Inferior parietal cortex (tissue), 1 donor: ENCODE measurements around the gene ZCCHC4.

ENCODE experiments used
- DNase-seq: peaks from one replicate; pipeline ENCODE4 v3.0.0-alpha.2; 2016; ENCODE audit errors: extremely low spot score

The ZCCHC4 gene, protein sequence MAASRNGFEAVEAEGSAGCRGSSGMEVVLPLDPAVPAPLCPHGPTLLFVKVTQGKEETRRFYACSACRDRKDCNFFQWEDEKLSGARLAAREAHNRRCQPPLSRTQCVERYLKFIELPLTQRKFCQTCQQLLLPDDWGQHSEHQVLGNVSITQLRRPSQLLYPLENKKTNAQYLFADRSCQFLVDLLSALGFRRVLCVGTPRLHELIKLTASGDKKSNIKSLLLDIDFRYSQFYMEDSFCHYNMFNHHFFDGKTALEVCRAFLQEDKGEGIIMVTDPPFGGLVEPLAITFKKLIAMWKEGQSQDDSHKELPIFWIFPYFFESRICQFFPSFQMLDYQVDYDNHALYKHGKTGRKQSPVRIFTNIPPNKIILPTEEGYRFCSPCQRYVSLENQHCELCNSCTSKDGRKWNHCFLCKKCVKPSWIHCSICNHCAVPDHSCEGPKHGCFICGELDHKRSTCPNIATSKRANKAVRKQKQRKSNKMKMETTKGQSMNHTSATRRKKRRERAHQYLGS

DNA sequence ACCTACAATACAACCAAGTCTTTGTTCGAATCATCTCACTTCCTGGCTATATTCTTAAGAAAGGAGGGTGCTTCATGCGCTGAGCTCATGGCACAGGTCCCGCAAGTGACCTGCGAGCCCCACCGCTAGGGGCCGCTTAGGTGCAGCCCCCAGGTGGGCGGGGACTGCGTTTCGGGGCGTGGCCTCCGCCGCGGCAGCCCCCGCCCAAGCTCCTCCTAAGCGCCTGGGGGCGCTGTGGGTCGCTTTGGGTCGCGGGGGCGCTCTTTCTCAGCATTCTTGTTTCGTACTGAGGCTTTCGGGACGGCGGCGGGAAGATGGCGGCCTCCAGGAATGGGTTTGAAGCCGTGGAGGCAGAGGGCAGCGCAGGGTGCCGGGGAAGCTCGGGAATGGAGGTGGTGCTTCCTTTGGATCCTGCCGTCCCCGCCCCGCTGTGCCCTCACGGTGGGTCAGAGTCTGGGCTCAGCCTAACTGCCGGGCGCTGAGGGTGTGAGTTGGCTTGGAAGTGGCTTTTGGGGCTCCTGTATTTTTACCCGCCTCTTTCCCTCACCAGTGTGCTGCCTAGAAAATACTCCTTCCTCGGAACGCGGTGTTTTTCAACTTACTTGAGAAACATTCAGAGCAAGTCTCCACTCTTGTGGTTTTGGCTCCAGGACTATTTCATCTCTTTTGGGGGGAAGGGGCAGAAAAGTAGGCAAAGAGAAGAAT, at the start of gene ZCCHC4:
ZCCHC4 (plus strand) TSS at position 279 of the 705 bp plus-strand sequence; CDS start at position 315, 36 bp downstream.
- peak; percentile 95 for DNase-seq

GRCh38 chr4:25271866-25272265, 40.7 kb upstream of the ZCCHC4 start:
- DNase-seq = no peak

GRCh38 chr4:25280210-25280609, 32.4 kb upstream of the ZCCHC4 start:
- DNase-seq = no peak

DNA sequence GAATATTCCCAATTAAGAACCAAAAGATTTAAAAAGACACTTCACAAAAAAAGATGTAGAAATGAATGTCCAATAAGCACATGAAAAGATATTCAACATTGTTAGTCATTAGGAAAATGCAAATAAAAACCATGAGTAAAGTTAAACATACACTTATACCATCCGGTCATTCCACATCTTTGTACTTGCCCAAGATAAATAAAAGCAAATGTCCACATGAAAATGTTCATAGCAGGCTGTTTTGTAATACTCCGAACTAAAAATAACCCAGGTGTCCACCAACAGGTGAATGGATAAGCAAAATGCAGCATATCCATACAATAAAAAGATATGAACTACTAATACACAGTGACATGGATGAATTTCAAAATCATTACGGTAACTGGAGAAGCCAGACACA, 28.6 kb upstream of the ZCCHC4 start:
- no peak for DNase-seq

- DNase-seq = no peak
Measured at GRCh38 chr4:25284466-25284865, 28.1 kb upstream of the ZCCHC4 start.

- DNase-seq = no peak
Measured at GRCh38 chr4:25290490-25291067, 22.0 kb upstream of the ZCCHC4 start.

- DNase-seq = no peak
Measured at GRCh38 chr4:25291158-25291733, 21.3 kb upstream of the ZCCHC4 start.

GRCh38 chr4:25297528-25298242, 14.9 kb upstream of the ZCCHC4 start:
- DNase-seq = no peak

- DNase-seq = no peak
Measured at GRCh38 chr4:25299476-25300203, 12.9 kb upstream of the ZCCHC4 start.

DNA sequence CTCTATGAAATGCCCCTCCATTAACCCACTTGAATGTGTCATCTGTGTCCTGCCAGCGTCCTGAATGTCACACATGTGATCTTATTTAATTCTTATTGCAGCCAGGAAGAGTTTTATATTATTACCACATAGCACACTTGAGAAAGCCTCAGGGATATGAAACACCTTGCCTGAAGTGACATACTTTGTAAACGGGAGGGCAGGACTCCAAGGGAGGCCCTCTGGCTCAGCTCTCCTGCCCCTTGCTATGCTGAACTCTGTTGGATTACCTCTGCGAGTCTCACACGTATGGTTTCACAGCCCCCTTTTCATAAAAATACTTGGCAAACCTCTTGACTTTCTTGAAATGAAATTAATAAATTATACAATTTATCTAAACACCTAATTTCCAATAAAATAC, 11.1 kb upstream of the ZCCHC4 start:
- no peak for DNase-seq

GRCh38 chr4:25302626-25303025, 9.9 kb upstream of the ZCCHC4 start:
- no peak for DNase-seq

DNA sequence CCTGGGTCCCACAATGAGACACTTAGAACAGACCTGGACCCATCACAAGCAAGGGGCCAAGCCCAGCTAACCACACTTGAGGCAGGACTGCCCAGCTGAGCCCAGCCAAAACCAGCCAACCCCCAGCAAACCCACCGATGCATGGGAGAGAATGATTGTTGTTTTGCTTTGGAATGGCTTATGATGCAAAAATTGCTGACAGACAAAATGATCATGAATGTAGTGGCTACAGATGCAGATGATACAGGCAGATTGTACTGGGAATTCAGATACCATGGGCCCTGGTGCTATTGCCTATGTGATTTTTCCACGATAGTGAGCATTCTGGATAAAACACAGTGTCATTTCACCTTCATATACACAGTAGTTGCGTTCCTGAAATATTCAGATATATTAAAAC, 9.0 kb upstream of the ZCCHC4 start:
- no peak for DNase-seq

DNA sequence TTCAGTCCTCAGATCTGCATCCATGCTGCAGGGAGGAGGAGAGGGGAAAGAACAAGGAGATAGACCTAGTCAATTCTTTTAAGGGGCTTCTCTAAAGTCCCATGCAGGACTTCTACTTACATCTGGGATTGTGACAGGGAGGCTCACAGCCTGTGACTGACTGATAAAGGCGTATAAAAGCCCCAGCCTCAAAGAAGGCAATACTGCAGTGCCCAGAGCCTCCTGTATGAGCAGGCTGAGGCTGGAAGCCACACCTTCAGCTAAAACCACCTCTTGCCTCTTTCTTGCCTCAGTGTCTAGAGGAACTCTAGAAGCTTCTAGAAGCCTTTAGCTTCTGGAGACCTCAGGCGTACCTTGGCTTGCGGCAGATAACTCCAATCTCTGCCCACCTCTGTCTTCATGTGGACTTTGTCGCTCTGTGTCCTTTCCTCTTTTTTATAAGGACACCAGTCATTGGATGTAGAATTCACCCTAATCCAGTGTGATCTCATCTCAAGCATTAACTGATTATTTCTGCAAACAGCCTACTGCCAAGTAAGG, 6.0 kb upstream of the ZCCHC4 start:
- no peak for DNase-seq

GRCh38 chr4:25307596-25307995, 5.0 kb upstream of the ZCCHC4 start:
- peak; percentile 20 for DNase-seq

- DNase-seq = no peak
Measured at GRCh38 chr4:25308306-25308705, 4.3 kb upstream of the ZCCHC4 start.

DNA sequence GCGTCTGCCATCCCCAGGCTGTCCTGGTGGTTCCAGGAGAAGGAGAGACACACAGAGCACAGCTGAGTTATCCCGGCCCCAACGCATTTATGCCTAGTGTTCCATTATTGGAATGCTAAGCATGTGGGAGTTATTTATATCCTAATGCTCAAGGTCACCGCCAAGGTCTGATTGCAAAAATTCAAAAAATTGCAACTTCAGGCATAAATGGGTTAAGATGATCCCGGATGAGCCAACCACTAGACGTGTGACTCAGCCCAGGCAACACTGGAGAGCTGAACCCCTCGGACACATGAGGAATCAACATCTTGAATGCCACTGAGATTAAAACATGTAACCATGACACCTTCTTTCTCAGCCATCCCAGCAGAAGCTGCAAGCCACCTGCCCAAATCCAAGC, 3.8 kb upstream of the ZCCHC4 start:
- DNase-seq = no peak

DNA sequence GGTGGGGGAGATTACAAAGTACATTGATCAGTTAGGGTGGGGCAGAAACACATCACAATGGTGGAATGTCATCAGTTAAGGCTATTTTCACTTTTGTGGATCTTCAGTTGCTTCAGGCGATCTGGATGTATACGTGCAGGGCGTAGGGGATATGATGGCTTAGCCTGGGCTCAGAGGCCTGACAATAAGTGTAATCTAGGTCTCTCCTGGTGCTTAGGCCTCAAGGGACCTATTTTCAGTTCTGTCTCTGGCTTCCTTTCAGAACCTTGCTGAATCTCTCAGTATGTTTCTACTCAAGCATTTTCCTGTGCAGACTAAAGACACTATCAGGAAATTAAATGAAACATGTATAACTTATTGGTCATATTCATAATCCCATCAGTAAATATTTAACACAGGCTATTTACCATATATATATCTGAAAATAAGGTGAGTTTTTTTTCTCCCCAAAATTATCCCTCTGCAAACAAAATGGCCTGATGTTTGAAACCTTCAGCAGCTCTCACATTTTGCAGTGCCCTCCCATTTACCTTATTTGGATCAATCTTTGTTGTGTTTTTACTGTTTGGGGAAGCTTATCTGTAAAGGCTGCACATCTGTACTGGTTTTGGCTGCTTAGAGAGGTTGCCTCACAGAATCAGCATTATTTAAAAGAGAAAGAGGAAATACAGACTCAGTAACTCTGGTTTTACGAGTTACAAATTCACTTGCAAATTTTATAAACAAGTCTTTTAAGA, 2.3 kb upstream of the ZCCHC4 start:
- no peak for DNase-seq

- peak; percentile 7 for DNase-seq
Measured at GRCh38 chr4:25310803-25311166, 1.8 kb upstream of the ZCCHC4 start.

DNA sequence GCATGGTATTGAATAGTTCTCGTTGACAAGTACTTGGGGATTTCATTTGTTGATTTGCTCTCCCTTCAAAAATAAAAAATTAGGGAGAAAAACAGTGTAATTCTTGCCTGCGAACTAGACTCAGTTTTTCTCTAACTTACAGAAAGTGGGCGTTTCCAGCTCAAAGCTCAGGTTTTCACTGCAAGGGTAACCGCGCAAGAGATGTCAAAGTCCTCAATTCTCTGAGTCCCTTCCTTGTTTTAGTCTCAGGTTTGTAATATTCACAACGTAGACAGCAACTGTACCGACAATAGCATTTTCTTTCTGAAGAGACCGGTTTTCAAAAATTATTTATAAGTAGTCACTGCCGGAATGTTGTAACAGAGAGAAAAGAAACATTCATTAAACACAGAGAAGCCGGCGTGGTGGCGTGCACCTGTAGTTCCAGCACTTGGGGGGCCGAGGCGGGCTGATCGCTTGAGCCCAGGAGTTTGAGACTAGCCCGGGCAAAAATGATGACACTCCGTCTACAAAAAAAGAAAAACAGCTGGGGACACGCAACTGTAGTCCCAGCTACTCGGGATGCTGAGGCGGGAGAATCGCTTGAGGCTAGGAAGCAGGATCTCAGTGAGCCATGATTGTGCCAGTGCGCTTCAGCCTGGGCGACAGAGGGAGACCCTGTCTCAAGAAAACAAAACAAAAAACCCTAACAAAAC, 774 bp downstream of the ZCCHC4 start:
- no peak for DNase-seq
